Transverse colon (tissue), 4 donors: Measurements from ENCODE around the gene FLT4. TPM values are rescaled to one million over a fixed set of nuclear protein-coding genes. Genes with fewer than 3 reads are reported as not detected.

Experiments used
- DNase-seq: peaks from one replicate; pipeline ENCODE4 v3.0.0-alpha.2; 2019
- H3K27ac ChIP-seq, 4 donors: fragments of 200-600 bp; sonication (generic); 2 replicates each; pipeline ENCODE4 v1.5.1; 2016 to 2018; ENCODE audit warnings: inconsistent platforms in 4 of 4
- H3K27me3 ChIP-seq: fragments of 200-600 bp; sonication (generic); 2 replicates; pipeline ENCODE4 v1.5.1; 2017; ENCODE audit warnings: inconsistent platforms
- H3K36me3 ChIP-seq, 4 donors: fragments of 200-600 bp; sonication (generic); 2 replicates each; pipeline ENCODE4 v1.5.1; 2017 to 2019; ENCODE audit warnings: inconsistent platforms in 4 of 4
- H3K4me1 ChIP-seq, 4 donors: fragments of 200-600 bp; sonication (generic); 2 replicates each; pipeline ENCODE4 v1.5.1; 2017 to 2020; ENCODE audit warnings: inconsistent platforms in 4 of 4
- H3K4me3 ChIP-seq, 4 donors: fragments of 200-600 bp; sonication (generic); 1 replicate in 1 of 4; 2 replicates in 3 of 4; pipeline versions ENCODE4 v1.5.1 to v1.6.1; 2017 to 2019; ENCODE audit warnings: inconsistent platforms in 4 of 4
- H3K9me3 ChIP-seq, 2 donors: fragments of 200-600 bp; sonication (generic); 2 replicates each; pipeline ENCODE4 v1.5.1; 2017 to 2019; ENCODE audit warnings: inconsistent platforms in 2 of 2
- CTCF ChIP-seq, 5 experiments: fragments of 200-600 bp in 3 of 5; fragments of 450-650 bp in 2 of 5; sonication (generic) in 3 of 5; IDR thresholded peaks; 1 replicate in 2 of 5; 2 replicates in 3 of 5; pipeline ENCODE4 v1.5.1; 2016 to 2017; ENCODE audit warnings: antibody characterized with exemption in 5 of 5, inconsistent platforms in 3 of 5, mild to moderate bottlenecking in 2 of 5, moderate library complexity in 1 of 5
- EP300 ChIP-seq: sonication (generic); formaldehyde crosslinking; IDR thresholded peaks from one replicate; pipeline ENCODE4 v1.6.1; 2017; ENCODE audit warnings: antibody characterized with exemption, low read depth
- POLR2A ChIP-seq: fragments of 450-650 bp; IDR thresholded peaks from one replicate; pipeline ENCODE4 v1.6.1; 2016; ENCODE audit warnings: antibody characterized with exemption, mild to moderate bottlenecking, moderate library complexity
- POLR2AphosphoS5 ChIP-seq, 3 donors: sonication (generic); formaldehyde crosslinking; IDR thresholded peaks; one replicate each; pipeline ENCODE4 v1.6.1; 2016; ENCODE audit warnings: antibody characterized with exemption in 3 of 3
- WGBS, 2 donors: methylation state at CpG; one replicate each; pipeline ENCODE4 v1.1.5; 2018; ENCODE audit warnings: low coverage in 1 of 2; 5-methylcytosine and 5-hydroxymethylcytosine counted together
- in situ Hi-C, 4 donors: fragments of 200-750 bp; cut with MboI; loops; one replicate each; pipeline versions ENCODE4 v1.15.0 to v1.15.1; 2017; ENCODE audit warnings: low sequenced_read_pairs in 3 of 4, low pct_ligation_motif_present in 1 of 4, low pct_unique_long_range_greater_than_20kb in 1 of 4
- intact Hi-C: fragments of 100-400 bp; cut with DNase I; formaldehyde crosslinking; loops from one replicate; pipeline ENCODE4 v1.15.1; 2023; ENCODE audit warnings: low total_unique reads
- total RNA-seq, 4 donors: library from RNA; depleted of rRNA; stranded (reverse); fragments of >200 nt; gene quantifications; one replicate each; pipeline ENCODE4 v1.1.0, GENCODE V29; 2016

FLT4 gene
- 10 to 100 TPM in 1 of 4 donors, 1 to 10 TPM in 3; 1.8 to 16.1 (median 4.0) TPM for total RNA-seq

GRCh38 chr5:180649297-180650039 lies at the start of gene FLT4:
Gene FLT4, minus strand, starts transcription at chr5:180649600. Its CDS starts 55 bp downstream, at chr5:180649545.
- H3K27ac ChIP-seq: no peak within 1 kb of the TSS
- no peak for DNase-seq
- peaks cover 65% of the 10 kb centered on the region for H3K27me3 ChIP-seq
- peak within 1 kb of the TSS in 3 of 4 donors; percentile 12 to 43 (median 28) for H3K4me3 ChIP-seq
- H3K36me3 ChIP-seq: no peaks in the 10 kb centered on the region
- in situ Hi-C loops (no loop called here), intact Hi-C loops (no loop called here)
- TF ChIP-seq POLR2A: no peak
- no peak for TF ChIP-seq POLR2AphosphoS5 (IDR thresholded peaks at IDR 0.05)
- H3K9me3 ChIP-seq: no peaks in the 10 kb centered on the region
- 0 to 3% methylated on average over 2 to 17 of the region's 89 CpGs for WGBS, 2 donors
- H3K4me1 ChIP-seq: peaks cover 0 to 16% (median 11%) of the 10 kb centered on the region in 4 donors

DNA sequence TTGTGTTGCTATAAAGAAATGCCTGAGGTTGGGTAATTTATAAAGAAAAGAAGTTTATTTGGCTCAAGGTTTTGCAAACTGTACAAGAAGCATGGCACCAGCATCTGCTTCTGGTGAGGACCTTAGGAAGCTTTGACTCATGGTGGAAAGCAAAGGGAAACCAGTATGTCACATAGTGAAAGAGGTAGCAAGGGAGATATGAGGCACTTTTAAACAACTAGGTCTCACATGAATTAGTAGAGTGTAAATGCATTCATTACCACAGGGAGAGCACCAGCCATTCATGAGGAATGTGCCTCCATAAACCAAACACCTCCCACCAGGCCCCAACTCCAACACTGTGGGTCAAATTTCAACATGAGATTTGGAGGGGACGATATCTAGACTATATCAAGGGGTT lies 49.6 kb upstream of the FLT4 start:
- intact Hi-C loops (no loop called here), in situ Hi-C loops (no loop called here)
- peaks cover 3 to 9% of the 10 kb centered on the region in 2 donors for H3K9me3 ChIP-seq
- WGBS, 2 donors: 81 to 92% methylated on average over 1 of the region's 1 CpG
- H3K4me3 ChIP-seq: no peak overlapping the region
- no peak overlapping the region for H3K27ac ChIP-seq
- H3K36me3 ChIP-seq: no peaks in the 10 kb centered on the region
- H3K27me3 ChIP-seq: no peaks in the 10 kb centered on the region
- no peaks in the 10 kb centered on the region for H3K4me1 ChIP-seq
- TF ChIP-seq POLR2AphosphoS5 (IDR thresholded peaks at IDR 0.05): no peak
- TF ChIP-seq POLR2A: no peak
- no peak for TF ChIP-seq CTCF (IDR thresholded peaks at IDR 0.05)
- no peak for TF ChIP-seq EP300
- DNase-seq: no peak

DNA sequence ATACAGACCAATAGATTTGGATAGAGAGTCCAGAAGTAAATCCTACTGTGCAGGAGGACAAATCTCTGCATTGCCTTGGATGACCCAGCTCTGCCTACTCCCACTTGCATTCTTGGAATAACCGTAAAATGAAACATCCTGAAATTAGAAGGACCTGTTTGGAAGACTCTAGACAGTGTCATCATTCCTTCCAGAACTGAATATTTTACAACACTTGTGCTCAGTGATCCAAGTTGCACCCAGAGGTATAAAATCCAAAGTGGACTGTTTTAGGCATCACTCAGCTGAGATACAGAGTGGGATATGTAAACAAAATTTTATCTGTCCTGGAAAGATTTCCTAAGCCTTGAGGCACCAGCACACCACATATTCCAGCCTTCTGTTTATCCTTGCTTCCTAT lies 46.7 kb upstream of the FLT4 start:
- WGBS, 2 donors: 68% methylated on average over 1 of the region's 1 CpG; no CpG with 5 or more reads in 1 of the 2 donors
- Histone ChIP-seq H3K4me3 (no peak overlapping the region), H3K4me1 (no peaks in the 10 kb centered on the region), H3K9me3 (peaks cover 3 to 8% of the 10 kb centered on the region in 2 donors), H3K27ac (no peak overlapping the region), H3K36me3 (no peaks in the 10 kb centered on the region), H3K27me3 (peaks cover 8% of the 10 kb centered on the region)
- no peak for DNase-seq
- in situ Hi-C loops: no loop called here
- intact Hi-C loops: no loop called here
- TF ChIP-seq POLR2AphosphoS5 (IDR thresholded peaks at IDR 0.05): no peak
- no peak for TF ChIP-seq EP300
- no peak for TF ChIP-seq POLR2A
- no peak for TF ChIP-seq CTCF (IDR thresholded peaks at IDR 0.05)

GRCh38 chr5:180692429-180692828 lies 43.0 kb upstream of the FLT4 start:
- Histone ChIP-seq H3K27me3 (peaks cover 28% of the 10 kb centered on the region), H3K36me3 (no peaks in the 10 kb centered on the region), H3K4me1 (no peaks in the 10 kb centered on the region), H3K4me3 (no peak overlapping the region), H3K27ac (no peak overlapping the region), H3K9me3 (no peaks in the 10 kb centered on the region)
- intact Hi-C loops: no loop called here
- DNase-seq: no peak
- 50 to 76% methylated on average over 2 to 3 of the region's 3 CpGs for WGBS, 2 donors
- TF ChIP-seq POLR2A (no peak), EP300 (no peak), POLR2AphosphoS5 (IDR thresholded peaks at IDR 0.05) (no peak), CTCF (IDR thresholded peaks at IDR 0.05) (no peak)
- in situ Hi-C loops: no loop called here

GRCh38 chr5:180691046-180691445 lies 41.6 kb upstream of the FLT4 start:
- Histone ChIP-seq H3K36me3 (no peaks in the 10 kb centered on the region), H3K4me3 (no peak overlapping the region), H3K27ac (no peak overlapping the region), H3K9me3 (no peaks in the 10 kb centered on the region), H3K4me1 (no peaks in the 10 kb centered on the region), H3K27me3 (peaks cover 32% of the 10 kb centered on the region)
- TF ChIP-seq POLR2AphosphoS5 (IDR thresholded peaks at IDR 0.05) (no peak), CTCF (IDR thresholded peaks at IDR 0.05) (no peak), EP300 (no peak), POLR2A (no peak)
- intact Hi-C loops (no loop called here), in situ Hi-C loops (no loop called here)
- WGBS, 2 donors: 87 to 92% methylated on average over 6 of the region's 6 CpGs
- no peak for DNase-seq
